ENCODE data around the gene PRKCD.

The PRKCD gene

GRCh38 chr3:53157974-53158580 lies 2.9 kb upstream of the PRKCD start:
- DNase-seq: no peak

- DNase-seq: no peak
Observed at GRCh38 chr3:53158765-53159155, 2.2 kb upstream of the PRKCD start.

GRCh38 chr3:53159156-53160060 lies 1.6 kb upstream of the PRKCD start:
- DNase-seq: no peak

- no peak for DNase-seq
Observed at GRCh38 chr3:53160061-53160659, 849 bp upstream of the PRKCD start.

- DNase-seq: peak; percentile 7
Observed at GRCh38 chr3:53161450-53161819, 426 bp downstream of the PRKCD start.

GRCh38 chr3:53161820-53162671 lies 1.0 kb downstream of the PRKCD start:
- DNase-seq: peak; percentile 28

GRCh38 chr3:53162672-53163443 lies 1.8 kb downstream of the PRKCD start:
- DNase-seq: peak; percentile 18

- no peak for DNase-seq
Observed at GRCh38 chr3:53163444-53164387, 2.7 kb downstream of the PRKCD start.

- DNase-seq: no peak
Observed at GRCh38 chr3:53164911-53165310, 3.9 kb downstream of the PRKCD start.

- DNase-seq: no peak
Observed at GRCh38 chr3:53166206-53166605, 5.2 kb downstream of the PRKCD start.

GRCh38 chr3:53166781-53167291 lies 5.8 kb downstream of the PRKCD start:
- DNase-seq: no peak

- DNase-seq: no peak
Observed at GRCh38 chr3:53167418-53168174, 6.6 kb downstream of the PRKCD start.

GRCh38 chr3:53168175-53168923 lies 7.3 kb downstream of the PRKCD start:
- DNase-seq: no peak

GRCh38 chr3:53169045-53169831 lies 8.2 kb downstream of the PRKCD start:
- DNase-seq: no peak

GRCh38 chr3:53169832-53170324 lies 8.9 kb downstream of the PRKCD start:
- no peak for DNase-seq

- no peak for DNase-seq
Observed at GRCh38 chr3:53170325-53171063, 9.5 kb downstream of the PRKCD start.

GRCh38 chr3:53171064-53171418 lies 10.0 kb downstream of the PRKCD start:
- DNase-seq: no peak

Data from effector CD4-positive, alpha-beta T cell (primary cell).